Measurements from ENCODE around the gene RNF121. TPM values are rescaled to one million over a fixed set of nuclear protein-coding genes. Genes with fewer than 3 reads are reported as not detected.
A peak's percentile ranks its signal among the peaks of the same experiment; 100 is the strongest.

Gene RNF121
- total and polyA plus RNA-seq, 2 of the 13 experiments (the other 11 are each of a cell fraction or from before 2014, with no cell fraction given): 28.6 to 44.3 TPM

DNA sequence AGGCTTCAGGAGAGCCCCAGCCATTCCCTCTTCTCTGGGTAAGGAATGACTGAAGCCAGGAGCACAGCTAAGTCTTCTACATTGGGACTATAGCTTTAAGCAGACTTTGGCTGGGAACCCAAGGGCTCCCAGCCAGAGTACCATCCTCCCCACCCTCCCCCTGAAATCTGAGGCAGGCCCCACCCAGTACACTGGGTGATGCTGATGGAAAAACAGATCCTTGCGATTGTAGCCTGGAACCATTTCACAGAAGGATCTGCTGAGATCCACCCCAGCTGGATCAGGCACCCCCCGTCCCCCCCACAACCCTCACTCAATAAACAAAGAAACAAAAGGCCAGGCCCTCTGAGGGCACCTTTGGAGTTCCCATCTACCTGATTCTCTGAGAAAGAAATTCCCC, 109.6 kb downstream of the RNF121 start (continued):
- TF ChIP-seq, protein P1, sequence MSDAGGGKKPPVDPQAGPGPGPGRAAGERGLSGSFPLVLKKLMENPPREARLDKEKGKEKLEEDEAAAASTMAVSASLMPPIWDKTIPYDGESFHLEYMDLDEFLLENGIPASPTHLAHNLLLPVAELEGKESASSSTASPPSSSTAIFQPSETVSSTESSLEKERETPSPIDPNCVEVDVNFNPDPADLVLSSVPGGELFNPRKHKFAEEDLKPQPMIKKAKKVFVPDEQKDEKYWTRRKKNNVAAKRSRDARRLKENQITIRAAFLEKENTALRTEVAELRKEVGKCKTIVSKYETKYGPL (CRISPR knock-in tag; IDR thresholded peaks at IDR 0.05): no peak
- TF ChIP-seq ZNF501 (CRISPR knock-in tag; IDR thresholded peaks at IDR 0.05): no peak

DNA sequence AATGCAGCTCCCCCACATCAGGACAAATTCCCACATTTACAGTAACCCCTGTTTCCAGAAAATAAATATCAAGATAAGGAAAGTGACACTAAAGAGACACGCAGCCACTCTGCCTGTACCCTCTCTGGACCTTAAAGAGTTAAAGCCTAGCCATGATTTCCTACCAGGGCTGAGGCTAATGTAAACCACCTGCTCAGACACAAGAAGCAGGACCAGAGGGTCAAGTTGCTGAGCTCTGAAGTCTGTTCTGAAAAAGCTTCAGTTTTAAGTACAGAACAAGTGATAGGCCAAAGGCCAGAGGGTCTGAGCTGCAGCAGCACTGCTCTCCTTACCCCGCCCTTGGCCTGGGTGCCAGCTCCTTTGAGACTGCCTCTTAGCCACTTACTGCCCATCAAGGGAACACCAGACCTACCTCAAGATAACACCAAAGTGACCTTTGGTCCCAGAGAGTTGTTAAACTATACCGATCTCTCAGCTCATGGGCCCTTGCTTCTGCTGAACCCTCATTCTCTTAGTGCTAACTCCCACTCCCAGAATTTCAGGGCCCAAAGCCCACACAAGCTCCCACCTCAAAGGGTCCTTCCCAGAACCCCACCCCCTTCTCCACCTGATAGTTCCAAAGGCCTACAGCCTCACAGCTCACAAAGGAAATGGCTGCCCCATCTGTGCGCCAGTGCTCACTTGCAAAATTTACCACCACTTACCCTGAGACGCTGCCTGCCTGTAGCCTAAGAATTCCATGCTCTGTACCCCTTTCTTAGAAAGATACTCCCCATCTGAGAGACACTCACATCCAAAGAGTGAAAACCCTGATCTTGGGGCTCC, 110.4 kb downstream of the RNF121 start:
- Histone ChIP-seq H3K27ac (ENCODE audit: extremely low read length, insufficient read depth, low read length) (peak overlapping the region; percentile 86), H3K4me2 (ENCODE audit: low read depth, low read length) (peak overlapping the region; percentile 97), H3K9me3 (ENCODE audit: low read length) (no peaks in the 10 kb centered on the region), H4K20me1 (ENCODE audit: insufficient read depth, low read length) (no peaks in the 10 kb centered on the region), H2AFZ (ENCODE audit: low read length) (no peak overlapping the region), H3K27me3 (ENCODE audit: control insufficient read depth in 1 of 2, insufficient read depth in 2 of 2, low read length in 2 of 2) (no peaks in the 10 kb centered on the region; a peak in 1 of 5 replicates), H3K4me3 (replicated peaks in 1 of 3; ENCODE audit: insufficient read depth in 1 of 3, low read depth in 2 of 3, low read length in 3 of 3) (peak overlapping the region; percentile 56 to 77 (median 62); a peak in 5 of 6 replicates), H3K79me2 (ENCODE audit: insufficient read depth, low read length) (peaks cover 62% of the 10 kb centered on the region), H3K9ac (ENCODE audit: insufficient read depth, low read depth, low read length) (peak overlapping the region; percentile 76; the same call in 1 of the 2 replicates), H3K36me3 (replicated peaks in 1 of 2; ENCODE audit: control insufficient read depth in 1 of 2, insufficient read depth in 2 of 2, low read length in 2 of 2) (peaks cover 4 to 10% of the 10 kb centered on the region in 2 experiments; a peak in 3 of 5 replicates), H3K4me1 (ENCODE audit: insufficient read depth, low read length) (peaks cover 54% of the 10 kb centered on the region)
- ChIA-PET CTCF (ENCODE audit: low intra/inter-chr PET ratio, low total read pairs) (no interaction called here), POLR2A (interaction anchor here (0.9 to 4.1 kb wide), 10 partner anchors 10 to 73 kb away, joined by 3 to 37 read pairs (median 8); partner anchors contain the start of genes ANAPC15 and LRRC51)
- DNase-seq (ENCODE audit: low spot score): no peak
- ATAC-seq: no peak
- TF ChIP-seq ZNF652 (CRISPR knock-in tag; IDR thresholded peaks at IDR 0.05; ENCODE audit: borderline replicate concordance, low read depth) (peak; percentile 82), ZFP37 (CRISPR knock-in tag; IDR thresholded peaks at IDR 0.05; ENCODE audit: borderline replicate concordance) (0 out of 2 replicates have a peak, but pooled peaks have one; percentile 25), HNF4A (CRISPR knock-in tag; IDR thresholded peaks at IDR 0.05) (peak; percentile 30), TGIF2 (CRISPR knock-in tag; IDR thresholded peaks at IDR 0.05) (0 out of 2 replicates have a peak, but pooled peaks have one; percentile 30)
- TF ChIP-seq, protein P2, sequence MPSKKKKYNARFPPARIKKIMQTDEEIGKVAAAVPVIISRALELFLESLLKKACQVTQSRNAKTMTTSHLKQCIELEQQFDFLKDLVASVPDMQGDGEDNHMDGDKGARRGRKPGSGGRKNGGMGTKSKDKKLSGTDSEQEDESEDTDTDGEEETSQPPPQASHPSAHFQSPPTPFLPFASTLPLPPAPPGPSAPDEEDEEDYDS (CRISPR knock-in tag; IDR thresholded peaks at IDR 0.05): no peak
- intact Hi-C loops (cut with micrococcal nuclease; ENCODE audit: unreplicated experiment) (no loop called here), in situ Hi-C loops (cut with HindIII; ENCODE audit: extremely low pct_ligation_motif_present, low pct_unique_long_range_greater_than_20kb) (no loop called here)
- BruUV-seq (replicated peaks): no TSS peak
- 89% methylated on average over 3 of the region's 5 CpGs for WGBS (ENCODE audit: low lambda C conversion rate)
- no peak for FAIRE-seq

All from HepG2 (cell line).